Measurements from ENCODE around the gene GDF7.

- TF ChIP-seq CTCF (IDR thresholded peaks at IDR 0.05; ENCODE audit: extremely low read depth in 1 of 2, insufficient read depth in 1 of 2, low read depth in 1 of 2, low read length in 2 of 2) (no peak), POLR2A (IDR thresholded peaks at IDR 0.05; ENCODE audit: low read depth, low read length) (no peak), FOS (IDR thresholded peaks at IDR 0.05; ENCODE audit: borderline replicate concordance, insufficient read depth, low read length) (no peak), POLR2AphosphoS5 (IDR thresholded peaks at IDR 0.05; ENCODE audit: insufficient read depth, low read depth, low read length) (no peak), EZH2 (IDR thresholded peaks at IDR 0.05; ENCODE audit: borderline replicate concordance, low read depth, low read length, severe bottlenecking) (no peak)
- TF ChIP-seq, protein P1, sequence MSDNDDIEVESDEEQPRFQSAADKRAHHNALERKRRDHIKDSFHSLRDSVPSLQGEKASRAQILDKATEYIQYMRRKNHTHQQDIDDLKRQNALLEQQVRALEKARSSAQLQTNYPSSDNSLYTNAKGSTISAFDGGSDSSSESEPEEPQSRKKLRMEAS (IDR thresholded peaks at IDR 0.05; ENCODE audit: insufficient read depth, insufficient read length), result no peak
Measured at GRCh38 chr2:20680744-20681375, 13.9 kb downstream of the GDF7 start.
